ENCODE data around the gene SCGB1C1. TPM values are rescaled to one million over a fixed set of nuclear protein-coding genes. Genes with fewer than 3 reads are reported as not detected.
A peak's percentile ranks its signal among the peaks of the same experiment; 100 is the strongest.

SCGB1C1 gene
- total RNA-seq, 1 experiment from 2014 or later = not detected

DNA sequence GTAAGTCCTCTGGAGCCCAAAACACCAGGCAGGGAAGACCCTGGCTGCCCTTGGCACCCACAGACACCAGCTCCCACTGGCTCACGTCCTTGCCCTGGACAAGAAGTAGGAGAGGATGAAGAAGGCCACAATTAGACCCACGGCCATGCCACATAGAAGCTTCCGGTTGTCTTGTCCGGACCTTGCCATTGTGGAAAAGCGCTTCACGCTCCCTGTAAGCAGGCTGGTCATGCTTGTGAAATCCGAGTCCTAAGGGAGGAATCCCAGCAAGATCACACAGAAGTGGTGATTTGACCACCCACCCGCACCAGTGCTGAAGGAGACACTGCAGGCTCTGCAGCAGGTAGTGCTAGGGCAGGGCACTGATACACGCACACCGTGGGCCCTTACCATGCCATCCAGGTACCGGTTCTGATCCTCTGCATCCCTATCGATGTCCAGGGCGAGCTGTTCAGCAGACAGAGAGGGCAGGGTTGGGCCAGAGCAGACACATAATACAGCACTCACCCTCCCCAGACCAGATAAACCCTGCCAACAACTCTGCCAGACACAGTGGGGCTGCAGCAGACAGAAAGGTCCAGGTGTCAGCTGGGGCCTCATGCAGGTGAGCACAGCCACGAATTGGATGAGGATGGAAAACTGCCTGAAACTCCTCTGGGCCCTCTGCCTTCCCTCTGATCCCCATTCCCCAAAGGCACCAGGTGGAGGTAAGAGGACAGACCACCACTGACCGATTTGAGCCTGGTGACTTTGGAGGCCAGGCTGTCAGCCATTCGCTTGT is 12.5 kb downstream of the SCGB1C1 start:
- DNase-seq (ENCODE audit: low read depth) = no peak

DNA sequence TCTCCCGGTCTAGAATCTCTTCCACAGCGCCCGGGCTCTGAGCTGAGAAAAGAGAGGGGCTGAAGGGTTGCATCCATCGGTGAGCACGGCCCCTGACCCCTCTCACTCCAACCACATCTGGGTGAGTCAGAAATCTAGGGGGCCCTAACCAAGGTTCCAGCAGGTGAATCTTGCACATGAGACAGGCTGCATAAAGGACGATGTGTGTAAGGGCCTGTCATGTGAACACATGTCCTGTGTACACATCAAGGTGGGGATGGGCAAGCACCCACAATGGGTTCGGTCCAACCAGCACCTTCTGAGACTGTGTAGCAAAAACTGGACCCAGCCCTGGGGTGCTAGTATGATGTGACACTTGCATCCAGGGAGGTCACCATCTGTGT is 13.1 kb downstream of the SCGB1C1 start:
- DNase-seq (ENCODE audit: low read depth) = no peak

DNA sequence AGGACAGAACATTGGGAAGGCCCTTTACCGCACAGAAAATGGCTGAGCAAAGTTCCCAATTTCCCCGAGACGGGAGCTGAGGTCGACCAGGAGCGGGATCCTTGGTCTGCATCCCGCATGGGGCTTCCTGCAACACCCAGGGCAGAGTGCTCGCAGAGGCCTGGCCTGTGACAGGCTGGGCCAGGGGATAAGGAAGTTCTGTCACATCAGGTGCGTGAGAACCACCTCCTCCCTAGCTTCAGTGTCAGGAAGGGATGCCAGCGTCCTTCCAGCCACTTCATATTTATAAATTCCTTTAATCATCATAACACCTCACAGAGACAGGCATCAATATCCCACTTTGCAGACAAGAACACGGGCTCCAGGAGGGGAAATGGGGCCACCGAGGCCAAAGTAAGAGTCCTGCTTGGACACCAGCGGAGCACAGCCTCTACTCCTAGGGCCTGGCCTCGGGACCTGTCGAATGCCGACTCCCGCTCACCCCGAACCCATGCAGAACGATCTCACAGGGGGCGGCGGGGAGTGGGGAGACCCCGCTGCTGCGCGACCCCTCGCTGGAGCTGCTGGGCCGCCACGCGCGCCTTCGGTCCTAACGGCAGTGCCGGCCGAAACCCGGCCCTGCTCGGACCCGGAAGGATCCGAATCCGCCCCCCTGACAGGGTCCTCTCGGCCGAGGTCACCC is 13.8 kb downstream of the SCGB1C1 start:
- no peak for DNase-seq (ENCODE audit: low read depth)

DNA sequence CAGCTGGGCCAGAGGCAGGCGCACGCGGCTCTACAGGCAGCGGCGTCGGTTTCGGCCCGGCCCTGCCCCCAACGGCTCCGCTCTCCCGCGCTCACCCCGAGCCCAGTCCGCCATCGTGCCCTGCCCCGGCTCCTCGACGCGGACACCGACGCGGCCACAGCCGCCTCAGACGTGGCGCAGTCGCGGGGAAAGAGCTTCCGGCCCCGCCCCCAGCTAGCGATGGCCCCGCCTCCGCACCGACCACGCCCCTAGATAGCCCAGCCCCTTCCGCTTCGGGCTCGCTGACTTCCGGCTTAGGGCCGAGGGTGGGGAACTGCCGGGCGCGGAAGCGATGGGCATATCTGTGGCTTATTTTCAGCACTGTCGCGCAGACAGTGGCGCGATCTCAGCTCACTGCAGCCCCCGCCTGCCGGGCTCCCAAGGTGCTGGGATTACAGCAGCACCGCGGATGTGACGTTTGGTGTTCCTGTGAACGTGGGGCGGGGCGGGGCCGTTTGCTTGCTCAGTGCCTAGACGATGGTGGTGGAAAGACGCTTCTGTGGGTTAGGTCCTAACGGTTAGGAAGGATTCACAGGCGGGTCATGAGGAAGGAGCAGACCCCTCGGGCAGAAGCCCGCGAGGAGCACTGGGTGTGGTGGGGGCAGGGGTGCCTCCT is 14.5 kb downstream of the SCGB1C1 start, which contains the start of the genes BET1L and RIC8A:
TSS of gene BET1L (minus strand) at position 192 of the 655 bp plus-strand sequence. CDS start at position 114, 78 bp downstream.
TSS of gene RIC8A (plus strand) at position 501 of the 655 bp plus-strand sequence. CDS start 1,147 bp downstream, outside the sequence.
- DNase-seq (ENCODE audit: low read depth) = peak; percentile 98

DNA sequence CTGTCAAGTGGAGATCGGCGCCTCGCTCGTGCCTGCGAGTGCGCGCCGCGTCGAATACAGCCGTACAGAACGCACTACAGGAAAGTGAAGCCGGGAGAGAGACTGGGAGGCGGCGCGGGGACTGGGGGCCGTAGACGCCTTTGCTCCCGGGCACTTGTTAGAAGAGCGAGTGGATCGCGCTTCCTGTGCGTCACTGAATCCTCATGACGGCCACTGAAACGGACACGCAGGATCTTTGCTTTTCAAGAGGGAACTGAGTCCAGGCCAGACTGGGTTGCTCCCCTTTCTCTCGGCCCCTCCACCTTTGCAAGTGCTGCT is 14.9 kb downstream of the SCGB1C1 start:
- DNase-seq (ENCODE audit: low read depth) = peak; percentile 29

DNA sequence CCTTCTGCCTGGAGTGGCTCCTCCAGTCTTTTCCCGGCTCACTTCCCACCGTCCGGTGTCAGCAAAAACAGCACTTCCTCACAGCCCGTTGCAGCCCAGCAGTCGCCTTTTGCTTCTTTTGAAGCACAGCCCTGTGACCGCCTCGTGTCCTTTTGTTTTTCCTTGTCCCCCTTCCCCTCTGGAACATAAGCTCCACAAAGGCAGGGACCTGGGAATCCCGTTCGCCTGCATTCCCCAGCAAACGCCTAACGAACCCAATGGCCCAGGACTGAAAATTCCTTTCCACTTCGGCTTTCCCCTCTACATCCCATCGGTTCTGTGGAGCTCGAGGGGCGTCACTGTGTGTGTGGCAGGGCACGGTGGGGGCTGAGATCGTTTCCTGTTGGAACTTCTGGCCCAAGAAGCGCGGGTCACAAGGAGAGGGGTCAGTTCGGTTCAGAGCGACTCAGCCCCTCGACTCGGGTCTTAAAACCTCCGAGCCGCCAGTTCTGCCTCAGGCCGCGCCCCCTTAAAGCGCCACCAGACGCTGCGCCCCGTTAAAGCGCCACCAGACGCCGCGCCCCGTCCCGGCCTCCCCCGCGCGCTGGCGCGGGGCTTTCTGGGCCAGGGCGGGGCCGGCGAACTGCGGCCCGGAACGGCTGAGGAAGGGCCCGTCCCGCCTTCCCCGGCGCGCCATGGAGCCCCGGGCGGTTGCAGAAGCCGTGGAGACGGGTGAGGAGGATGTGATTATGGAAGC is 15.5 kb downstream of the SCGB1C1 start:
- peak; percentile 68 for DNase-seq (ENCODE audit: low read depth)

DNA sequence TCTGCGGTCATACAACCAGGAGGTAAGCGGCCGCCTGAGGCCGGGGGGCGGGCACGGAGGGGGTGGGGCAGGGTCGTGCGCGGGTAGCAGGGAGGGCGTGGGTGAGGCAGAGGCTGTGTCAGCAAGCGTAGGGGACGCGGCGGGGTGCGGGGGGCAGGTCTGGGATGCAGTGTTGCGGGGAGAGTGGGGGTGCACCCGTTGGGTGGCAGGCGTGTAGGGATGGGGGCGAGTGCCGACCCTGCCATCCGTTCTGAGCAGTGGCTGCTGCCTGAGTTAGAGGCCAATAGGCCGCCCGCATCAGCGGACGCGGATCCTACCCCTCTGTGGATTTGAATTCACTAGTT is 16.0 kb downstream of the SCGB1C1 start:
- DNase-seq (ENCODE audit: low read depth) = no peak

DNA sequence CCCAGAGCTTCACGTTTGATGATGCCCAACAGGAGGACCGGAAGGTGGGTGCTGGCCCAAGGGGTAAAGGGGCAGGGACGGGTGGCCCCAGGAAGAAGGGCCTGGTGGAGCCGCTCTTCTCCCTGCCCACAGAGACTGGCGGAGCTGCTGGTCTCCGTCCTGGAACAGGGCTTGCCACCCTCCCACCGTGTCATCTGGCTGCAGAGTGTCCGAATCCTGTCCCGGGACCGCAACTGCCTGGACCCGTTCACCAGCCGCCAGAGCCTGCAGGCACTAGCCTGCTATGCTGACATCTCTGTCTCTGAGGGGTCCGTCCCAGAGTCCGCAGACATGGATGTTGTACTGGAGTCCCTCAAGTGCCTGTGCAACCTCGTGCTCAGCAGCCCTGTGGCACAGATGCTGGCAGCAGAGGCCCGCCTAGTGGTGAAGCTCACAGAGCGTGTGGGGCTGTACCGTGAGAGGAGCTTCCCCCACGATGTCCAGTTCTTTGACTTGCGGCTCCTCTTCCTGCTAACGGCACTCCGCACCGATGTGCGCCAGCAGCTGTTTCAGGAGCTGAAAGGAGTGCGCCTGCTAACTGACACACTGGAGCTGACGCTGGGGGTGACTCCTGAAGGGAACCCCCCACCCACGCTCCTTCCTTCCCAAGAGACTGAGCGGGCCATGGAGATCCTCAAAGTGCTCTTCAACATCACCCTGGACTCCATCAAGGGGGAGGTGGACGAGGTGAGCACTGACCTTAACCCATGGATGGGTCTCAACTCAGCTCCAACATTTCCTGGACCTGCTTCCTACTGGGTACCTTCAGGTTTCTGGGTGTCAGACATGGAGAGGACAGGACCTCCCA is 16.6 kb downstream of the SCGB1C1 start:
- peak; percentile 26 for DNase-seq (ENCODE audit: low read depth)

DNA sequence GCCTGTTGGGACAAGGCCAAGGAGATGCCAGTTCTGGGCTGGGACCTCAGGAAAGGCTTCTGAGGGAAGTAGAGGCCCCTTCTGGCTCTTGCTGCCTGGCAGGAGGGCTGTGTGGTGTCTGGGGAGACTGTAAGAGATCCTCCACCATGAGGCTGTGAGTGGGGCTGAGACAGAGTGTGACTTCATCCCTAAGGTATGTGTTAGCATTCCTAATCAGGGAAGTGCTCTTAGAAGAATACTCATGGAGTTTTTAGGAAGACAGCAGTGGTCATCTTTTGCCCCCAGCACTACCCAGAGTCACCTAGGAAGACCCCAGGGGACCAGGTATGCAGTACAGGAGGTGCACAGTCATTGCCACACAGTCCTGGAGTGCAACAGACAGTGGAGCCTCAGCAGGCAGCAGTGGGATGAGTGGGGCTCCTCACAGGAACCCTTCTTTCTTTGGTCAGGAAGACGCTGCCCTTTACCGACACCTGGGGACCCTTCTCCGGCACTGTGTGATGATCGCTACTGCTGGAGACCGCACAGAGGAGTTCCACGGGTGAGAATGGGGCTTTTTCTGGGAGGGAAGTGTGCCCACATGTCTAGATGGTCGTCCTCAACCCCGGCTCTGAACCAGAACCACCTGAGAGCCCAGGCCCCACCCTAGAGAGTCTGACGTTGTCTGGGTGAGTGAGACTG is 17.4 kb downstream of the SCGB1C1 start:
- DNase-seq (ENCODE audit: low read depth) = peak; percentile 72

DNA sequence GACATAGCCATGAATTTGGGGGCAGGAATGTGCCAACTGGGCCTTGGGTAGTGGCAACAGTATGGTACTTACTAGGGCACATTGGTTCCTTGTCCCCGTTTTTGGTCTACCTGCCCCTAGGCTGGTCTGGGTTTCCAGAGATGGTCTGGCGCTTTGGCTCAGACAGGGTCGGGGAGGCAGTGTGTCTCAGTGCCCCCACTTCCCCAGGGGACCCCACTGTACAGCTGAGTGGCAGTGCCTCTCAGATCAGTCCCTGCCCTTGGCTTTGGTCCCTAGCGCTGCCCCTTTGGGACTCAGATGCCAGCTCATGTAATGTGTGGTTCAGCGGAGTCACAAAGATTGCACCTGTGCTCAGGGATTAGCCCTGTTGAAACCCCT is 17.9 kb downstream of the SCGB1C1 start:
- DNase-seq (ENCODE audit: low read depth) = no peak

DNA sequence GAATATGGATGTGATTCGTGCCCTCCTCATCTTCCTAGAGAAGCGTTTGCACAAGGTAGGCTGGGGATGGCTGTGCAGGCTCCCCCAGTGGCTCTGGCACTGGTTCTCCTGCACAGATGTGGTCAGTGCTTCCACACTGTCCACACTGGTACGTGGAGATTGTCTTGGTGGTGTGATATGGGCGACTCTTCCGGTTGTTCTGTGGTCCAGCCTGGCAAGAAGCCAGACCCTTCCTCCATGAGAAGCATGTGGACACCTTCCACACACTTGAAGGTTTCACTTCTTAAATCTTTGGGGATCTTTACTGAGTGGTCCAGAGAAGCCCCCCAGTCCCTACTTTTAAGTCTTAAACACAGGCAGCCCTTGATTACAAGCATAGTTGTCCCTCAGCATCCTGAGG is 18.4 kb downstream of the SCGB1C1 start:
- DNase-seq (ENCODE audit: low read depth) = no peak

DNA sequence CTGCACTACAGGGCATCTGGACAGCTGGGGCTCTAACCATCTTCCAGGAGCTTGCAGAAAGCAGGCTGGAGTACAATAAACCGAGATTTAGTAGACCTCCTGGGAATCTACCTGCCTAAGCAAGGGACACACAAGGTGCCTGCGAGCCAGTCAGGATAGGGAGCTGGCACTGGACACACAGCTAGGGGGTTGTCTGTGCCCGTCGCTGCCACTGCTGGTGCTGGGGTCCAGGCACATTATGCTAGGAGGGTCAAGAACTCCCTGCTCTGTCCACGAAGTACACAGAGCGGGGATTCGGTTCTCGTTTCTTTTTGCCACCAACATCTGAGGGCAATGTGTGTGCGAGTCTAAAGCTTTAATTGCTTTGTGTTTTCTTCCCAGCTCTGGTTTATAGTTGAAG is 18.9 kb downstream of the SCGB1C1 start:
- DNase-seq (ENCODE audit: low read depth) = no peak

DNA sequence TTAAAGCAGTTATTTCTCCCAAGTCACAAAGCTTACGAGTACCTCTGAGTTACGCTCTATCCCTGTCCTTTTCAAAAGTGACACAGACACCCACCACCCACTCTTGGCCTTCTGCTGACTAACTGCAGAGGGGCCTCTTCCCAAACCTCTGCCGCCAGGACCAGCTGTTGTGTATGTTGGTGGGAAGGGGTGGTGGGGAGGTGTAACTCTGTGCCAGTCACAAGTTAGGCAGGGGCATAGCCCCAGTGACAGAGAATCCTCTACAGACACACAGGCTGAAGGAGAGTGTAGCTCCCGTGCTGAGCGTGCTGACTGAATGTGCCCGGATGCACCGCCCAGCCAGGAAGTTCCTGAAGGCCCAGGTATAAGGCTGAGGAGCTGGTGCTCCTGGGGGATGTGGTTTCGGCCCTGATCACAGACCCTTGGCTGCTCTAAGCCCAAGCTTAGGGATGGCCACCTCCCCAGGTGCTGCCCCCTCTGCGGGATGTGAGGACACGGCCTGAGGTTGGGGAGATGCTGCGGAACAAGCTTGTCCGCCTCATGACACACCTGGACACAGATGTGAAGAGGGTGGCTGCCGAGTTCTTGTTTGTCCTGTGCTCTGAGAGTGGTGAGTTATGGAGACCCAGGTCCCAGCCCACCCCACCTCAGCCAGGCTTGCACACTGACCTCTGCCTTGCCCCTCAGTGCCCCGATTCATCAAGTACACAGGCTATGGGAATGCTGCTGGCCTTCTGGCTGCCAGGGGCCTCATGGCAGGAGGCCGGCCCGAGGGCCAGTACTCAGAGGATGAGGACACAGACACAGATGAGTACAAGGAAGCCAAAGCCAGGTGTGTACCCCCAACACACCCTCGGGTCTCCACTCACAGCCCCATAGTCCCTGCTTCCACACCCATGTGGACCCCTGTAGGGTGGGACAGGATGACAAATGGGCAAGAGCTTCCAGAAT is 19.5 kb downstream of the SCGB1C1 start:
- no peak for DNase-seq (ENCODE audit: low read depth)

DNA sequence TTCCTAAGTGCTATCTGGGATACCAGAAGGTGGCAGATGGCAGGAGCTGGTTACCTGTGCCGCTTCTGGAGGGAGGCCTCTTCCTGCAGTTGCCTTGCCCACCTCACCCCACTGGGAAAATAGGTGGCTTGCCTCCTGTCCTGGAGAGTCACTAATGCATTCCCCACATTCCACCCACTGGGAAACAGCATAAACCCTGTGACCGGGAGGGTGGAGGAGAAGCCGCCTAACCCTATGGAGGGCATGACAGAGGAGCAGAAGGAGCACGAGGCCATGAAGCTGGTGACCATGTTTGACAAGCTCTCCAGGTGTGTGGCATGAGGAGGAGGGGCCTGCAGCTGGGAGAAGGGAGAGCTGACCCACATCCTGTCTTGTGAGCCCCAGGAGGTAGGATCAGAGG is 20.2 kb downstream of the SCGB1C1 start:
- DNase-seq (ENCODE audit: low read depth) = no peak

DNA sequence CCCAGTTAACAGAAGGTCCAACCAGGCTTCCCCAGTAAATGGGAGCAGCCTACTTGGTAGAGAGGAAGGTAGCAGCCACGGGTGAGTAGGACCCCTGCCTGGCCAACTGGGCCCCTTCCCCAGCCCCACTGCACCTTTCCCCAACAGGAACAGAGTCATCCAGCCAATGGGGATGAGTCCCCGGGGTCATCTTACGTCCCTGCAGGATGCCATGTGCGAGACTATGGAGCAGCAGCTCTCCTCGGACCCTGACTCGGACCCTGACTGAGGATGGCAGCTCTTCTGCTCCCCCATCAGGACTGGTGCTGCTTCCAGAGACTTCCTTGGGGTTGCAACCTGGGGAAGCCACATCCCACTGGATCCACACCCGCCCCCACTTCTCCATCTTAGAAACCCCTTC is 21.2 kb downstream of the SCGB1C1 start:
- no peak for DNase-seq (ENCODE audit: low read depth)

DNA sequence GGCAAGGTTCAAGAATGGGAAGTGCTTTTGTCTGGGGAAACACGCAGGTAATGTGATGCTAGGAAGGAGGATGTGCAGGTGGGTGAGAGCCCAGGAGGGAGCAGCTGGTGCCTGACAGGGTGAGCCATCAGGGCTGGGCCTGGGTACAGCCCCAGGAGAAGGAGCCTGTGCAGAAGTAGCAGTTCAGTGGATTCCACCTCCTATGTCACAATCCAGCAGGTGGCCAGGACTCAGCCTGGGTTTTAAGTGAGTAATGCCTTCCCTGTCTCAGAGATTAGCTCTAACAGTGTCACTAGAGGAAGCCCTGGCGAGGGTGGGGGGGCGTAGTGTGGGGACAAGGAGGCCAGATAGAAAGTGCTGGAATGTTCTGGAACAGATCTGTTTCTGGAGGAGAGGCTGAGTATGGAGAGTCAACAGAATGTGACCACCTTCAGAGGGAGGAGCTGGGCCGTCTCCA is 22.7 kb downstream of the SCGB1C1 start:
- no peak for DNase-seq (ENCODE audit: low read depth)

DNA sequence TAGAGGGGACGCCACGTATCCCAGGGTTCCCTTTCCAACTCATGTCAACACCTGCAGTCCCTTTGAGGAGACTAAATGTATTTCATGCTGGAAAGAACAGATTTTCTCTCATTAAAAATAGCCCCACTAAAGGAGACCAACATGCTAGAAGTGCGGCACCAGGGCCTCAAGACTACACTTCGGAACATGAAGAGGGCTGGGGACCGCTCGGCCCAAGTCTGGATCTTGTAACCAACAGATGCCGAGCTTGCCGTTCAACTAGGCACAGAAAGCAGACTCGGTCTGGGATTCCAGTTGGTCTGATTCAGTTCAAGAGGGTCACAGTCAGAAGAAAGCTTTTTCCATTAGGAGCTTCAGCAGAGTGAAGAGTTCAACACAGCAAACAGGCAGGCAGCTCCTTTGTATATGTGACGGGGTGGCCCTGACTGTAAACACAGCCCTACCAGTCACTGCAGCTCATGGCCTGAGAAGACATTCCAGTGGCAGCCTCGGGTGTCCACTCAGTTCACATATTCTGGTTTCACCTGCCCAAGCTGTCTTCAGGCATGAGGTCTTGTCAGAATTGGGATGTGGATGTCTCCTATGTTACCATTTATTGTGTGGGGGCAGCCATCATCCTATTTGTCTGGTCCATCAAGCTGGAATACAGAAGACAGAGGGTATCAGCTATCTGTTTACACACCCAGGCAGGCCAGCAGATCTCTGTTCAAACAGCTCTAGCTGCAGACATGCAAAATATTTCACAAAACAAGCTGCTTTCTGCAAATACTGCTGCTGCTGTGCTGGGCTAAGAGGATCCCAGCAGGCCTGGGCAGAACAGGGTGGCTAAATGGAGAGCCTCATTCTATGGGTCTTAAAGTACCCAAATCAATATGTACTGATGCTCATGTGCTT is 23.4 kb downstream of the SCGB1C1 start:
- DNase-seq (ENCODE audit: low read depth) = no peak

DNA sequence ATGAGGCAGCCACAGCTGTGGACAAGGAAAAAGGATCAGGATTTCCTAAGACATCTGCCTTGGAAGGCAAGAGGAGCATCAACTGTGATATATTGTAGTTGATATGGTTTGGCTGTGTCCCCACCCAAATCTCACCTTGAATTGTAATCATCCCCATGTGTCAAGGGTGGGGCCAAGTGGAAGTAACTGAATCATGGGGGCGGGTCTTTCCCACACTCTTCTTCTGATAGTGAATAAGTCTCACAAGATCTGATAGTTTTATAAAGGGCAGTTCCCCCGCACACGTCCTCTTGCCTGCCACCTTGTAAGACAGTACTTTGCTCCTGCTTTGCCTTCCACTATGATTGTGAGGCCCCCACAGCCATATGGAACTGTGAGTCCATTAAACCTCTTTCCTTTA is 24.8 kb downstream of the SCGB1C1 start:
- DNase-seq (ENCODE audit: low read depth) = no peak

Data from LHCN-M2 (cell line).